ENCODE measurements around the gene CDK15.

DNA sequence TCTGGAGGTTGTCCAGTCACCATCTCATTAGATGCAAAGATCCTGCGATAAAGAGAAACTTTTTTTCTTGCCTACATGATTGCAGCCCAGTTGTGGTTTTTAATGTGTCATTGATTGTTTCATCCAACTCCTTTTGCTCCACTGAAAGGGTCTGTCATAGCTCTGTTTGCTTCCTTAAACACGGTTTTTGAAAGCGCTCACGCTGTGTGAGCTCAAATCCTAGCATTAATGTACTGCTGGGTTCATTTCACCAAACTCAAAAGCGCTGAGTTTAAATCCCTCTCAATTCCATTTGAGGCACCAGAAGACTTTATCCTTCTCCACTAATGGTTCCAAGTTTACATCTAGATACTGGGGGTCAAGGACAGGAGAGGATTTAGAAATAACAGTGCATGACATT is 53.6 kb downstream of the CDK15 start:
- TF ChIP-seq, protein P1, sequence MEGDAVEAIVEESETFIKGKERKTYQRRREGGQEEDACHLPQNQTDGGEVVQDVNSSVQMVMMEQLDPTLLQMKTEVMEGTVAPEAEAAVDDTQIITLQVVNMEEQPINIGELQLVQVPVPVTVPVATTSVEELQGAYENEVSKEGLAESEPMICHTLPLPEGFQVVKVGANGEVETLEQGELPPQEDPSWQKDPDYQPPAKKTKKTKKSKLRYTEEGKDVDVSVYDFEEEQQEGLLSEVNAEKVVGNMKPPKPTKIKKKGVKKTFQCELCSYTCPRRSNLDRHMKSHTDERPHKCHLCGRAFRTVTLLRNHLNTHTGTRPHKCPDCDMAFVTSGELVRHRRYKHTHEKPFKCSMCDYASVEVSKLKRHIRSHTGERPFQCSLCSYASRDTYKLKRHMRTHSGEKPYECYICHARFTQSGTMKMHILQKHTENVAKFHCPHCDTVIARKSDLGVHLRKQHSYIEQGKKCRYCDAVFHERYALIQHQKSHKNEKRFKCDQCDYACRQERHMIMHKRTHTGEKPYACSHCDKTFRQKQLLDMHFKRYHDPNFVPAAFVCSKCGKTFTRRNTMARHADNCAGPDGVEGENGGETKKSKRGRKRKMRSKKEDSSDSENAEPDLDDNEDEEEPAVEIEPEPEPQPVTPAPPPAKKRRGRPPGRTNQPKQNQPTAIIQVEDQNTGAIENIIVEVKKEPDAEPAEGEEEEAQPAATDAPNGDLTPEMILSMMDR (IDR thresholded peaks at IDR 0.05), result no peak
- no peak for TF ChIP-seq POLR2A (IDR thresholded peaks at IDR 0.05)

Measured in right lobe of liver (tissue), 4 donors.